CD4-positive, alpha-beta T cell treated with Interleukin-2 at 100 ng/mL for 4 hours (primary cell): ENCODE data around the gene NFIC.
"Not testable (repeated sequence)": the region's sequence is repeated elsewhere in the genome, so short reads cannot be mapped to it uniquely, and the experiment has no call there.

Experiments used
- DNase-seq: peaks from one replicate; pipeline ENCODE4 v3.0.0-alpha.2; 2020; ENCODE audit warnings: low spot score

Gene NFIC

DNA sequence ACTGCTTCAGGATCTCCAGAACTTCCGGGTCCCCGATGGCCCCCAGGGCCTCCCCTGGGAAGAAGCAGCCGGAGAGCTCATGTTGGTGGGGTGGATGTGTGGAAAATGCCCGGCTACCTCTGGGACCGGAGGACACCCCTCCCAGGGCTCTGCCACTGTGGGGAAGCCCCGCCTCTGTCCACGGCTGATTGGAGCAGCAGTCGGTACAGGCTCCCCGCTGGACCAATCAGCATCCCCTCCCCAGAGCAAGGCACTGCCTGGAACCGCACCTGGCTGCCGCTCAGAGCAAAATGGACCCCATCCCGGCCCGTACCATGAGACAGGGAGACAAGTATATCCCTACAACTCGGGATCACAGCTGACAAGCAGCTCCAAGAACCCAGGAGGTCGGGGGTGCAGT lies 127.7 kb downstream of the NFIC start:
- no peak for DNase-seq

GRCh38 chr19:3494559-3494958 lies 128.2 kb downstream of the NFIC start:
- peak; percentile 71 for DNase-seq

DNA sequence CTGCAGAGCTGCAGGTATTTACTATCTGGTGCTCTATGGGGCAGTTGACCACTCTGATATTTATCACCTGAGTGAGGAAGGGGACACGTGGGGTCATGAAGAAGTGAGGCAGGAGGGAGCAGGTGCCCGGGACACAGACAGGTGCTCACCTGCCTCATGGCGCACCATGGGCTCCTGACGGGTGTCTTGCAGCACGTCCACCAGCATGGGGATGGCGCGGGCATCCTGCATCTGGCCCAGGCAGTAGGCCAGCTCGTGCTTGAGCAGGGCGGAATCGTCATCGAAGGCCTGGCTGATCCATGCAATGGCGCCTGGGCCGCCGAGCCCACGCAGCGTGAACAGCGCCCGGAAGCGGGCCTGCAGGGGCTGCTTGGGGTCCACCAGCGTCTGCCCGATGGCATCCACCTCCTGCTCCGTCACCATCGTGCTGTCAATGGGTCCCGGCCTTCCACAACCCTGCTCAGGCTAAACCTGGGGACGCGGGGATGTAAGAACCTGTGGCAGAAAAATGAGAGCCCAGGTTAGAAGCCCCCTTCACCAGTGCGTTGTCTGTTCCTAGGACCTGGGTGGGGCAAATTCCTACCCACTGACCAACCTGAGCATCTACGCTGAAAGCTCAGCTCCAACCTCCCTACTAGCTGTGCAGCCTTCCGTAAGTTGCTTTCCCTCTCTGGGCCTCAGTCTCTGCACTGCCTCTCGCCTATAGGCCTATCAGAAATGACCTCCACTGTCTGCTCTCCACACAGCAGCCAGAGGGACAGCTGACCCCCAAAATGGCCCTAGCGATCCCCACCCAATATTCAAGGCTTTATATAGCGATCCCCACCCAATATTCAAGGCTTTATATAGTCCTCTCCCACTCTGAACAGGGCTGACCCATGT lies 130.2 kb downstream of the NFIC start:
- no peak for DNase-seq

- DNase-seq: no peak
Observed at GRCh38 chr19:3497757-3498520, 131.6 kb downstream of the NFIC start.

GRCh38 chr19:3499738-3500428 lies 133.5 kb downstream of the NFIC start:
- DNase-seq: no peak

DNA sequence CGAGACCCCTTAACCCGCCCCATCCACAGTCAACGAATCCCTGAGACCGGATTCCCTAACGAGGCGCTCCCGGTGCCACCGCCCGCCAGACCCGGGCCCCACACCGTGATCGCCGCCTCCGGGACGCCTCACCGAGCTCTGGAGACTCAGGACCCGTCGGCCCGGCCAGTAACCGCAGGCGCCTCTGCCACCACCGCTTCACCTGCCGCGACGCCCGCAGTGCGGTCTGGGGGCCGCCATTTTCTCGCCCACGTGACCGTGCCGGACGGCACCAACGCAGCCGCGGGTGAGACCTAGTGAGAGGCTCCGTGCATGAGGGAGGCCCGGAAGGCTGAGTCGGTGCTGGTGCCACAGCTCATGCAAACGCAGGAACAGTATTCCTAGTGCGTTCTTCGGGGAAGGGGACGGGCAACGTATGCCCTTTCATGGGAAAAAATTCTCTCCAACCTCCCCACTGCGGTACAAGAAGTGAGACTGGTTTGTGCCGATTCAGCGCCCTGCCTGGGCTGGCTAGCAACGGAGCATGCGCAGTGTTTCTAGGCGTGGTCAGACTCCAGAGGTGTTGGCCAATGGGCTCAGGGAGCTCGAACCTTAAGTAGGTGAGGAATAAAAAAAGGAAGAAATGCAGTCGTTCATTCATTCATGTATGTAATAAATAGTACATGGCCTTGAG lies 134.2 kb downstream of the NFIC start, which contains the start of gene DOHH:
TSS of gene DOHH (minus strand) at position 246 of the 673 bp plus-strand sequence. CDS start 3,860 bp downstream, outside the sequence.
- peak; percentile 98 for DNase-seq

DNA sequence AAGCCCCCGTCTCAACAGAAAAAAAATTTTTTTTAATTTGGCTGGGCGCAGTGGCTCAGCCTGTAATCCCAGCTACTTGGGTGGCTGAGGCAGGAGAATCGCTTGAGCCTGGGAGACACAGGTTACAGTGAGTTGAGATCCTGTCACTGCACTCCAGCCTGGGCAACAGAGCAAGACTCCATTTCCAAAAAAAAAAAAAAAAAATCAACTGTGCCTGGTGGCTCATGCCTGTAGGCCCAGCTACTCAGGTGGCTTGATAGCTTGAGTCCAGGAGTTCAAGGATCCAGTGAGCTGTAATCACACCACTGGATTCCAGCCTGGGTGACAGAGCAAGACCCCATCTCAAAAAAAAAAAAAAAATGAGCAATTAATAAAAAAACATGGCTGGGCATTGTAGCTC lies 135.4 kb downstream of the NFIC start:
- no peak for DNase-seq

DNA sequence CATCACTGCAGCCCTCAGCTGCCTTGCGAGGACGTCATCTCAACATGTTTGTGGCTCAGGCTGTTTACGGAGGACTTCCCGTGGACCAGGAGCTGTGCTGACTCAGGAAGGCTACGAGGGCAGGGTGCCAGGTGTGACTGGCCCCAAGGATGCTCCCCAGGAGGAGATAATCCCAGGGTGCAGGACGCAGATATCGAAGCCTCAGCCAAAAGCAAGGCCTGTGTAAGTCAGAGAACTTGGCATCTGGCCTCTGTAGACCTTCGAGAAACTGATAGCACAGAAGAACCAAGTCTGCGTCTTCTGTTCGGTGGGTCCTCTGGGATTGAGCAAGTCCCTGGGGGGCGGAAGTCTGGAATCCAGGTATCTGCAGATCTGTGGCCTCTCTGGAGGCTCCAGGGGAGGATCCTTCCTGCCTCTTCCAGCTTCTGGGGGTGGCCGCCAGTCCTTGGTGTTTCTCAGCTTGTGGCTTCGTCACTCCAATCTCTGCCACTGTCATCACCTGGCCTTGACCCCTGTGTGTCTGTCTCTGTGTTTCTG lies 136.7 kb downstream of the NFIC start:
- no peak for DNase-seq

DNA sequence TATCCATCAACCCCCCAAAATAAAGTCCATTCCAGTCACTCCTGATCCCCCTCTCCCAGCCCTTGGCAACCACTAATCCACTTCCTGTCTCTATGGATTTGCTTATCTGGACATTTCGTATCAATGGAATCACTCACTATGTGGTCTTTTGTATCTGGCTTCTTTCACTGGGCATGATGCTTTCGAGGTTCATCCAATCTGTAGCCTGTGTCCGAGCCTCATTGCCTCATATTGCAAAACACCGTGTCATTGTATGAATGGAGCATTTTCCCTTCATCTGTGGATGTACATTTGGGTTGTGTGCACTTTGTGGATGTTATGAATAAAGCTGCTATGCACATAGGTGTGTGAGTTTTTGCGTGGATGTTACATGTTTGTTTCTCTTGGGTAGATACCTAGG lies 138.4 kb downstream of the NFIC start:
- DNase-seq: no peak

DNA sequence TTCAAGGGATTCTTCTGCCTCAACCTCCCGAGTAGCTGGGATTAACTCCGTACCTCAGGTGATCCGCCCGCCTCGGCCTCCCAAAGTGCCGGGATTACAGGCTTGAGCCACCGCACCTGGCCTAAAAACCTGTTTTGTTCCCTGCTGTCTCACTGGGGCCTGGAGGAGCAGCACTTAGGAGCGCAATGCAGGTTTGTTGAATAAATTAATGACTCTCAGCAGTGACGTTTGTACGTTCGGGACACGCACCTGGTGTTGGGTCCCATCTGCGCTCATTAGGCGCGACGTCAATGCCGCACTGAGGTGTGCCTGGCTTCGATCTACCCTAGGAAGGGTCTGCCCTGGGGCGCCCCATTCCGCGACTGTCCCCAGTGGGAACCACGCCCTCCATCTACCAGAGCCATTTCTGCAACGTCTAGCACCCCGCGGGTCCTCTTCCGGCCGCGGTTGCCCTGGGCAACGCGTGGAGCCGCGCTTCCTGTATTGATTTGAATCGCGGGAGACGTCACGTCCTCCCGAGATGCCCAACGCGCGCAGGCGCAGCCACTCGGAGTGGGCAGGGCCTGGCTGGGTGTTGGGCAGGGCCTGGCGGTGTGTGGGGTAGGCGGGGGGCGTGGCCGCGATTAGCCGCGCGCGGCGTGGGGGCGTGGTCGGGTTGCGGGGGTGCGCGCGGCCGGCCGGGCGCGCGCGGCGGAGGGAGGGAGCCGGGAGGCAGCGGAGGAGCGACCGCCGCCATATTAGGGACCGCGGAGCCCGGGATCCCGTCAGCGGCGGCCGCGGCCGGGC lies 139.4 kb downstream of the NFIC start, which contains the start of gene FZR1:
TSS of gene FZR1 (plus strand) at position 714 of the 786 bp plus-strand sequence. CDS start 16,679 bp downstream, outside the sequence.
- peak; percentile 100 for DNase-seq

- peak; percentile 27 for DNase-seq
Observed at GRCh38 chr19:3506384-3507340, 140.3 kb downstream of the NFIC start.

DNA sequence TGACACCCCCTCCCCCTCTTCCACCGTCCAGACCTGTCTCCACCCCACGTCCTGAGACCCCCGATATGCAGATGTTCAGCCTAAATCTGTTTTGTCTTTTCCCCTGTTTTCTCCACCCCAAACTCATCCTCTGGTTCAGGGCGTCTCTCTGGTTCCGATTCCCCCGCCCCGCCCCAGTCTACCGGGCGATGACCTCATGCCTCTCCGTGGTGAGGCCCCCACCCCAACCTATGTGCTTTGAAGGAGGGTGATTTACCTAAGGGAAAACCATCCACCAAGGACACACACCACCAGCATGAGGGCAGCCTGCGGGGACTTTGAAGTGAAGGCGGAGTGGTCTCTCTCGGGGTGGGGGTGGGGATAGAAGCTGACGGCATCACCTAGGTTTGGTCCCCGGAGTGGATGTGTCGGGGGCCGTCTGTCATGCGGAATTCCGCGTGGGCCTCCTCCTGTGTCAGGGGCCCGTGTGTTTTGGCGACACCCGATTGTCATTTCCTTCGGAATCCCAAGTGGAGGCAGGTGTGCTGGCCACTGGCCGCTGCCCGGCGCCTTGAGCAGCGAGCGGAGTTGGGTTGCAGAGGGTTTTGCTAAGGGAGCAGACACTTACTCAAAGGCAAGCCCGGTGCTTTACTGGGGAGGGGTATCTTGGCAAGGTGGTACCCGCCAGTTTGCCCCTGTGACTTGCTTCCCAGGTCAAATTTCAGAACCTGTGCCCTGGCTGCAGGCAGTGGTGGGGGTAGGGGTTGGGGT lies 141.2 kb downstream of the NFIC start:
- peak; percentile 58 for DNase-seq

DNA sequence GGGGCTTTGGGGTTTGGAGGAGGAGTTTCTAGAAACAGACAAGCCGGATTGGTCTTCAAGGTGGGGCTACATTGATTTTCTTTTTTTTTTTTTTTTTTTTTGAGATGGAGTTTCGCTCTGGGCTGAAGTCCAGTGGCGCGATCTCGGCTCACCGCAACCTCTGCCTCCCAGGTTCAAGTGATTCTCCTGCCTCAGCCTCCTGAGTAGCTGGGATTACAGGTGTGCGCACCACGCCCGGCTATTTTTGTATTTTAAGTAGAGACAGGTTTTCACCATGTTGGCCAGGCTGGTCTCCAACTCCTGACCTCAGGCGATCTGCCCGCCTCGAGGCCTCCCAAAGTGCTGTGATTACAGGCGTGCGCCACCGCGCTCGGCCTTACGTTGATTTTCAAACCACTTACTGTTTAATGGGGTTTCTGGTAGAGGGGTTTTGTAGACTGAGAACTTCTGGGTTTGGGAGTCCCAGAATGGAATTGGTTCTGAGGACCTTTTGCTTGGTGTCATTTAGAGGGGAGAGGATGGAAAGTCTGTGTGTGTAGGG lies 141.8 kb downstream of the NFIC start:
- DNase-seq: not testable (repeated sequence)

DNA sequence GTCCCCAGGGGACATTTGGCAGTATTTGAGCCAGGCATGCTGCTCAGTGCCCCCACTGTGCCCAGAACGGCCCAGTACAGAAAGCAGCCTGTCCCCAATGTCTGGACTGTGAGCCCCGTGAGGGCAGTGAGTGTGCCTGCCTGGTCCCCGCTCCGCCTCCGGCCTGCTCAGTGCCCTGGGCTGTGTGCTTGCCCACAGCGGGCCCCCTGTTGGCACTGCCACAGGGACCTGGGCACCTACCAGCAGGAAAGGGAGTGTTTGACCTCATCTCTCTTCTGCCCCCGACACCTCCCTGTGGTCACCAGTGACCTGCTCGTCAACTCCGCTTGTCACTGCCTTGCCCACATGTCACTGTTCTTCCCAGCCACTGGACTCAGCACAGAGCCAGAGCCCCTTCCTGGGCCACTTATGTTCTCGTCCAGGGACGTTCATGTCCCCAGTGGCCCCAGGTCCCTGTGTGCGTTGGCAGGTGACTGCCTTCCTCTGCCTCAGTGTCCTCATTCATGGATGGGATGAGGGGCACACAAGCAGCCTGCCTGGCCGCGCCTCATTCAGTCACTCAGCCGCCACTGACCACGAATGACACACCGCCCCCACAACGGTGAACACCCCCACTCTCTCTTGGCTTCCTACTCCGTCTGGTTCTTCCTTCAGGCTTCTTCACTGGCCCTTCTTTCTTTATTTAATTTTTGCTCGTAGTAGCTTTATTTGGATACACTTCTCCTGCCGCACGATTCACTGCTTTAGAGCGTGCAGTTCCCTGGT lies 142.6 kb downstream of the NFIC start:
- no peak for DNase-seq

GRCh38 chr19:3509566-3509989 lies 143.2 kb downstream of the NFIC start:
- peak; percentile 7 for DNase-seq

- DNase-seq: no peak
Observed at GRCh38 chr19:3510727-3511126, 144.3 kb downstream of the NFIC start.

DNA sequence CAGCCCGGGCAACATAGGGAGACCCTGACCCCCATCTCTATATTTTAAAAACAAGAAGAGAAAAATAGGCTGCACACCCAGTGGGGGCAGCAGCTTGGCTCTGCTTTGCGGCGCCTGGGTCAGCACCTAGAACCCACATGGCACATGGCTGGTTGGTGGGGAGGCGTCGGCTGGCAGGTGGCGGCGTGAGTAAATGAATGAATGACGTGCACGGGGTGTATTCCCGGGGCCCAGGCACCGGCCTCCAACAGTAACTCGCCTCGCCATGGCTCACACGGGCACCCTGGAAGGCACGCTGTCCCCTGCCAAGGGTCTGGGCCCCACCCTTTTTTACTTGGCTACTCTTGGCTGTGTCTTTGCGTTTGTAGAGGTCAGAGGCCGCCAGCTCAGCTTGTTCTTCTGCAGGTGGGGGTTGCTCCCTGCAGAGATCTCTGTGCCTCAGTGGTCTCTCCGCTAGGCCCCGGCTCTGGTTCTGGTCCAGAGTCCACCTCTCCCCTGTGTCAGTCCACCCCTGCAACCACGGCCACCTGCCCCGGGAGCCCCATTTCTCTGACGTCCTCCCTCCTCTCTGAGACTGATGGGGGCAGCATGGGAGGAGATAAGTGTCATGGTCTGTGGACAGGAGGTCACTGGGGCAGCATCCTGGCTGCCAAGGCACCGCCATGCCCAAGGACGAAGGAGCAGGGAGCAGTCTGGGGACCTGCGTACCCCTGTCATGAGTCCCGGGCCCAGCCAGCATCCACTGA lies 145.3 kb downstream of the NFIC start:
- no peak for DNase-seq
